Retinal pigment epithelial cell (primary cell): Measurements from ENCODE around the gene HPCA.

Experiments
- DNase-seq: peaks from one replicate; pipeline ENCODE4 v3.0.0-alpha.2; 2010; ENCODE audit warnings: low read depth
- H3K4me3 ChIP-seq: 2 replicates; pipeline ENCODE4 v1.5.1; 2011; ENCODE audit warnings: mild to moderate bottlenecking, low read length, control low read depth, moderate library complexity
- TF ChIP-seq, protein P1 (sequence below): conservative IDR thresholded peaks from 2 replicates; pipeline ENCODE4 v1.5.1; 2011; ENCODE audit warnings: low read depth, low read length, control low read depth, inconsistent platforms

Gene HPCA

GRCh38 chr1:32928285-32928684 lies 42.0 kb downstream of the HPCA start:
- TF ChIP-seq, protein P1, sequence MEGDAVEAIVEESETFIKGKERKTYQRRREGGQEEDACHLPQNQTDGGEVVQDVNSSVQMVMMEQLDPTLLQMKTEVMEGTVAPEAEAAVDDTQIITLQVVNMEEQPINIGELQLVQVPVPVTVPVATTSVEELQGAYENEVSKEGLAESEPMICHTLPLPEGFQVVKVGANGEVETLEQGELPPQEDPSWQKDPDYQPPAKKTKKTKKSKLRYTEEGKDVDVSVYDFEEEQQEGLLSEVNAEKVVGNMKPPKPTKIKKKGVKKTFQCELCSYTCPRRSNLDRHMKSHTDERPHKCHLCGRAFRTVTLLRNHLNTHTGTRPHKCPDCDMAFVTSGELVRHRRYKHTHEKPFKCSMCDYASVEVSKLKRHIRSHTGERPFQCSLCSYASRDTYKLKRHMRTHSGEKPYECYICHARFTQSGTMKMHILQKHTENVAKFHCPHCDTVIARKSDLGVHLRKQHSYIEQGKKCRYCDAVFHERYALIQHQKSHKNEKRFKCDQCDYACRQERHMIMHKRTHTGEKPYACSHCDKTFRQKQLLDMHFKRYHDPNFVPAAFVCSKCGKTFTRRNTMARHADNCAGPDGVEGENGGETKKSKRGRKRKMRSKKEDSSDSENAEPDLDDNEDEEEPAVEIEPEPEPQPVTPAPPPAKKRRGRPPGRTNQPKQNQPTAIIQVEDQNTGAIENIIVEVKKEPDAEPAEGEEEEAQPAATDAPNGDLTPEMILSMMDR: no peak
- H3K4me3 ChIP-seq: no peak overlapping the region
- DNase-seq: no peak

- DNase-seq: no peak
- H3K4me3 ChIP-seq: no peak overlapping the region
- TF ChIP-seq, protein P1: no peak
Observed at GRCh38 chr1:32928715-32929114, 42.4 kb downstream of the HPCA start.

GRCh38 chr1:32929366-32929765 lies 43.1 kb downstream of the HPCA start:
- H3K4me3 ChIP-seq: no peak overlapping the region
- DNase-seq: peak; percentile 39
- TF ChIP-seq, protein P1: no peak

GRCh38 chr1:32931760-32932159 lies 45.5 kb downstream of the HPCA start:
- no peak overlapping the region for H3K4me3 ChIP-seq
- no peak for DNase-seq
- TF ChIP-seq, protein P1: no peak

- no peak overlapping the region for H3K4me3 ChIP-seq
- no peak for DNase-seq
- TF ChIP-seq, protein P1: peak; percentile 5
Observed at GRCh38 chr1:32933742-32934322, 47.5 kb downstream of the HPCA start.

DNA sequence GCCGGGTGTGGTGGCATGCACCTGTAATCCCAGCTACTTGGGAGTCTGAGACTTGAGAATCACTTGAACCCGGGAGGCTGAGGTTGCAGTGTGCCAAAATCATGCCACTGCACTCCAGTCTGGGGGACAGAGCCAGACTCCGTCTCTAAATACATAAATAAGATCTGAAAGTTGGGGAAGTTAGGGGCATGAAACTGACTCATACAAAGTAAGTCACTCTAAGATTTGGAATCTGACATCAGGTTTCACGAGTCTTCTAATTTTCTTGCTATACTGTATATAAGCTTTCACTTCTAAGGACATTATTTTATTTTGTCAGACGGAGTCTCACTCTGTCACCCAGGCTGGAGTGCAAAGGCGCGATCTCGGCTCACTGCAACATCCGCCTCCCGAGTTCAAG lies 48.2 kb downstream of the HPCA start:
- no peak for DNase-seq
- H3K4me3 ChIP-seq: no peak overlapping the region
- TF ChIP-seq, protein P1: no peak

GRCh38 chr1:32937061-32937460 lies 50.8 kb downstream of the HPCA start:
- TF ChIP-seq, protein P1: no peak
- H3K4me3 ChIP-seq: no peak overlapping the region
- no peak for DNase-seq
